Muscle layer of duodenum (tissue), 2 donors: Measurements from ENCODE around the gene TLK2.
"Not testable (repeated sequence)": the region's sequence is repeated elsewhere in the genome, so short reads cannot be mapped to it uniquely, and the experiment has no call there.

ENCODE experiments used
- H3K27ac ChIP-seq: one replicate; pipeline ENCODE4 v1.7.0; 2013; ENCODE audit warnings: mild to moderate bottlenecking, low read length
- H3K27me3 ChIP-seq: one replicate; pipeline ENCODE4 v1.7.0; 2013; ENCODE audit warnings: low read depth, mild to moderate bottlenecking, control low read depth, low read length
- H3K36me3 ChIP-seq, 2 donors: one replicate each; pipeline ENCODE4 v1.7.0; 2013; ENCODE audit warnings: low read length in 2 of 2, control low read depth in 1 of 2, mild to moderate bottlenecking in 1 of 2; ENCODE audit not compliant: insufficient read depth in 2 of 2, control insufficient read depth in 1 of 2
- H3K4me1 ChIP-seq, 2 donors: one replicate each; pipeline ENCODE4 v1.7.0; 2013; ENCODE audit warnings: low read length in 2 of 2, mild to moderate bottlenecking in 2 of 2, control low read depth in 1 of 2, moderate library complexity in 1 of 2; ENCODE audit not compliant: insufficient read depth in 2 of 2, control insufficient read depth in 1 of 2
- H3K4me3 ChIP-seq, 2 donors: one replicate each; pipeline ENCODE4 v1.7.0; 2013; ENCODE audit warnings: low read length in 2 of 2, low read depth in 1 of 2, mild to moderate bottlenecking in 1 of 2
- H3K9me3 ChIP-seq, 2 donors: one replicate each; pipeline ENCODE4 v1.7.0; 2013; ENCODE audit warnings: low read length in 2 of 2, control low read depth in 1 of 2, mild to moderate bottlenecking in 1 of 2; ENCODE audit not compliant: control insufficient read depth in 1 of 2
- donor health status: healthy.

Gene TLK2

DNA sequence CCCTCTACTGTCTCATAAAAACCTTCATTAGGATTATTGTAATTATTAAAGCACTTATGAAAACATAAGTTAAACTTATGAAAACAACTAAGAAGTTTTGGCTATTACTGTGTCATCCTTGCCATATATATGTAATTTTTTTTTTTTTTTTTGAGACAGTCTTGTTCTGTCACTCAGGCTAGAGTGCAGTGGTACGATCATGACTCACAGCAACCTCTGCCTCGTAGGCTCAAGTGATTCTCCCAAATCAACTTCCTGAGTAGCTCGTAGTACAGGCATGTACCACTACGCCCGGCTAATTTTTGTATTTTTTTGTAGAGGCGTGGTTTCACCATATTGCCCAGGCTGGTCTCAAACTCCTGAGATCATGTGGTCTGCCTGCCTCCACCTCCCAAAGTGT is 46.7 kb downstream of the TLK2 start:
- not testable (repeated sequence) for H3K4me1 ChIP-seq, H3K27me3 ChIP-seq, H3K27ac ChIP-seq, H3K36me3 ChIP-seq, H3K4me3 ChIP-seq, H3K9me3 ChIP-seq

- H3K4me3 ChIP-seq, H3K36me3 ChIP-seq, H3K27ac ChIP-seq, H3K4me1 ChIP-seq, H3K9me3 ChIP-seq, H3K27me3 ChIP-seq: not testable (repeated sequence)
Observed at GRCh38 chr17:62530936-62531335, 52.3 kb downstream of the TLK2 start.

- H3K4me1 ChIP-seq, H3K27ac ChIP-seq, H3K4me3 ChIP-seq, H3K9me3 ChIP-seq, H3K27me3 ChIP-seq, H3K36me3 ChIP-seq: not testable (repeated sequence)
Observed at GRCh38 chr17:62536557-62536956, 57.9 kb downstream of the TLK2 start.

DNA sequence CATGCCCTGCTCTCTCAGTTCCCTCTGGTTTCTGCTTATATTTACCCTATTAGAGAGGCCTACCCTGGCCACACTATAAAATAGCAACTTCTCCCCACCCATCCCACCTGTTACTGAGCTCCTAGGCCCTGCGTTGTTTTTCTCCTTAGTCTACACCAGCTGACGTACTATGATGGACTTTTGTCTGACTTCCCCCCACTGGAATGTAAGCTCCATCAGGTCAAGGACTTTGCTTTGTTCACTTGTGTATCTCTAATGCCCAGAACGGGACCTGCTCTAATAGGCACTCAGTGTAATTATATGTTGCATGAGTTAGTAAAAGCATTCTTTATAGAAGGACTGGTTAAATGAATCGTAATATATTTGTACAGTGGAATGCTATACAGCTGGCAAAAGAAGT is 62.4 kb downstream of the TLK2 start:
- H3K4me1 ChIP-seq, H3K9me3 ChIP-seq, H3K4me3 ChIP-seq, H3K27me3 ChIP-seq, H3K27ac ChIP-seq, H3K36me3 ChIP-seq: not testable (repeated sequence)

DNA sequence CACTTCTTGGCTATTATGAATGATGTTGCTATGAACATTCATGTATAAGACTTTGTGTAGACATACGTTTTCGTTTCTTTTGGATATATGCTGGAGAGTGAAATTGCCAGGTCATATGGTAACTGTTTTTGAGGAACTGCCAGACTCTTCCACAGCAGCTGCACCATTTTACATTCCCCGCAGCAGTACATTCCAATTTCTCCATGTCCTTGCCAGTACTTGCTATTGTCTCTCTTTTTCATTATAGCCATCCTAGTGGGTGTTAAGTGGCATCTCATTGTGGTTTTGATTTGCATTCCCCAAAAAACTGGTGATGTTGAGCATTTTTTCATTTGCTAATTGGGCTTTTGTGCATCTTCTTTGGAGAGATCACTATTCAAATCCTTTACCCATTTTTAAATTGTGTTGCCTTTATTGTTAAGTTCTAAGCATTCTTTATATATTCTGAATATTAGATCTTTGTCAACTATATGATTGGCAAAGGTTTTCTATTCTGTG is 64.7 kb downstream of the TLK2 start:
- H3K4me3 ChIP-seq, H3K27ac ChIP-seq, H3K9me3 ChIP-seq, H3K27me3 ChIP-seq, H3K36me3 ChIP-seq, H3K4me1 ChIP-seq: not testable (repeated sequence)

GRCh38 chr17:62546066-62546465 is 67.4 kb downstream of the TLK2 start:
- not testable (repeated sequence) for H3K27ac ChIP-seq, H3K4me1 ChIP-seq, H3K36me3 ChIP-seq, H3K9me3 ChIP-seq, H3K4me3 ChIP-seq, H3K27me3 ChIP-seq

DNA sequence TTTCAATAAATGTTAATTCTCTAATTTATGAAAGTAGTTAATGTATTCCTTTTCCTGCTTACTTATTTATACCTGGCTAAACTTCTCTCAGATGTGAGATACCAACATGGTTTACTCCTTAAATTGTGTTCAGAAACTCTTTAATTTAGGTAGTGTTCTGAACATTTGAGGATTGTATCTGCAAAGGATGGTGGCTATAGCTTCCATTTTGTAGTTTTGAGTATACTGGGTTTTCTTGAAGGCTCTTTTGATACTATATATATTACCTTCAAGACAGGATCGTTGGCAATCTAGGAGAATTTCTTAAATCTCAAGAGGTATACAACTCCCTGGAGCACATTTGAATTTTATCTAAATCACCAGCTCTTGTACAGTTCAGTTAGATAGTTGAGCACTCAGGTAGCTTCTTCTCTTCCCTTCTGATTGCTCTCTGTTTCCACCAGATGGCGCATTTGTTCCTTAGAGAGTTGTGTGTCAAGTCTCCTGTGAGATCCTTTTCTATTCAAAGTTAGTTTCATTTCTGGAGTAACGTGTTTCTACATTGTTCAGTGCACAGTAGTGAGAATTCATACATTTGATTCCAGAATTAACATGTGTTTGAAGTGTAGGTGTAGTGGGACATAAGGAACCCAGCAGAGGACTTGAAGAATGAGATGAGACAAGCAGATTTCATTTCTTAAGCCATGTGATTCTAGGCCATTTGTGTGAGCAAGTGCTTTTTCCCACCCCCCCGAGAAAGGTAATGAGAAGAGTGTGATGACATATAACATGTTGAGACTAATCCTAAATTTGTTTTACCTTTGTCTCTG is 74.4 kb downstream of the TLK2 start:
- not testable (repeated sequence) for H3K9me3 ChIP-seq, H3K27me3 ChIP-seq, H3K36me3 ChIP-seq, H3K4me1 ChIP-seq, H3K4me3 ChIP-seq, H3K27ac ChIP-seq

DNA sequence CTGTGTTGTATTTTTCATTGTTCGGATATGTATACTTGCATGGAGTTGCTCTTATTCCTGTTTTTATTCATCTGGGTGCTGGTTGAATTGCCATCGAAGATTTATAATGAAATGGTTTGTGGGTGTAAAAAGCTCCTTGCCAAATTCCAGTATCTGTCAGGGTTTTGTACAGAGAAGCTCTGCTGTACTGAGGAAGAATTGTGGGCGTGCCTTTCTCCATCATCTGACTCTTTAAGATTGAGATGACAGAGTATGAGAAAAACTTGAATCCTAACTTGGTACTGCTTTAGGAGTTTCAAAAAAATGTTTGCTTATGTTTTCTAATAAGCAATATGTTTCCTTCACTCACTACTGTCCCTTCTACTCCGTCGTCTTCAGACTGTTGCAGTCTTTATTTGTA is 78.9 kb downstream of the TLK2 start:
- H3K27ac ChIP-seq, H3K27me3 ChIP-seq, H3K36me3 ChIP-seq, H3K4me1 ChIP-seq, H3K9me3 ChIP-seq, H3K4me3 ChIP-seq: not testable (repeated sequence)

DNA sequence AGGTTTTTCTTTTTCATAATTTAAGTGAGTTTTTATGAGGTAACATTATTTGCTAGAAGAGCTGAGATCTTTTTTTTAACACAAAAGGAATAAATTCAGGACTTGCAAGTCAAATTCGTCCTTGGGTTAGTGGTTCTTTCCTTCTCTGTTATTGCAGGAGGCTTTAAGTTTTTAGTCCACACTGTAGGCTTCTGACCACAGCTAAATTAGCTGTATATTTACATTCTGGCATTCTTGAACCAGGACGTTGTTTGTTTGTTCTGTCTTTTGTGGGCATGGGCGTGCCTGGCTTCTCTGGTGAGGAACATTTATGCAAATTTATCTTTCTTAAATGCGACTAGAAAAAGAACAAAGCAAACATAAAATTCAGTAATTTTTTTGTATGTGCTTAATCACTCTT is 80.3 kb downstream of the TLK2 start:
- not testable (repeated sequence) for H3K27me3 ChIP-seq, H3K27ac ChIP-seq, H3K9me3 ChIP-seq, H3K4me1 ChIP-seq, H3K4me3 ChIP-seq, H3K36me3 ChIP-seq

- H3K4me3 ChIP-seq, H3K4me1 ChIP-seq, H3K9me3 ChIP-seq, H3K27ac ChIP-seq, H3K27me3 ChIP-seq: not testable (repeated sequence)
- peaks cover 6 to 10% of the 10 kb centered on the region in 2 donors for H3K36me3 ChIP-seq
Observed at GRCh38 chr17:62560971-62561370, 82.3 kb downstream of the TLK2 start.

DNA sequence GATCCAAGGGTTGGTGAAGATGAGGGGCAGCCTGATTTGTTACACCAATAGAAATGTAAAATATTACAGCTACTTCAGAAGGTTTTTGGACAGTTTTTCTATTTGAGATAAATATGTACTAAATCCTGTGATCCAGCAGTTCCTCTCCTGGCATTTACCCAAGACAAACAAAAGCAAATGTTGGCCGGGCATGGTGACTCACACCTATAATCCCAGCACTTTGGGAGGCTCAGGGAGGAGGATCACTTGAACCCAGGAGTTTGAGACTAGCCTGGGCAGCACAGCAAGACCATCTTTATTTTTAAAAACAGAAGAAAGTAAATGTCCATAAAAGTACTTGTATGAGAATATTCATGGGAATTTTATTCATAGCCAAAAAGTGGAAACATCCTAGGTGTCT is 84.0 kb downstream of the TLK2 start:
- H3K36me3 ChIP-seq = peaks cover 12 to 17% of the 10 kb centered on the region in 2 donors
- H3K9me3 ChIP-seq = no peaks in the 10 kb centered on the region
- peaks cover 0 to 3% of the 10 kb centered on the region in 2 donors for H3K4me1 ChIP-seq
- H3K27me3 ChIP-seq = no peaks in the 10 kb centered on the region
- H3K4me3 ChIP-seq = no peak overlapping the region
- no peak overlapping the region for H3K27ac ChIP-seq

- H3K9me3 ChIP-seq = no peaks in the 10 kb centered on the region
- no peaks in the 10 kb centered on the region for H3K4me1 ChIP-seq
- H3K27me3 ChIP-seq = no peaks in the 10 kb centered on the region
- peaks cover 12 to 17% of the 10 kb centered on the region in 2 donors for H3K36me3 ChIP-seq
- H3K27ac ChIP-seq = no peak overlapping the region
- no peak overlapping the region for H3K4me3 ChIP-seq
Observed at GRCh38 chr17:62565817-62566216, 87.2 kb downstream of the TLK2 start.
